ENCODE measurements around the gene S100A7A. TPM values are rescaled to one million over a fixed set of nuclear protein-coding genes. Genes with fewer than 3 reads are reported as not detected.

Gene S100A7A
- total and polyA plus RNA-seq, 10 of the 15 experiments (the other 5 are each of a cell fraction or from before 2014, with no cell fraction given), result not detected

GRCh38 chr1:153420306-153420705 is 4.0 kb downstream of the S100A7A start:
- Histone ChIP-seq H3K4me3 (no peak overlapping the region), H4K20me1 (ENCODE audit: control insufficient read depth, insufficient read depth) (no peaks in the 10 kb centered on the region), H2AFZ (ENCODE audit: control insufficient read depth, low read depth, low read length) (no peak overlapping the region), H3K27ac (ENCODE audit: control insufficient read depth, insufficient read depth) (no peak overlapping the region), H3K79me2 (ENCODE audit: control insufficient read depth, insufficient read depth, low read length) (no peaks in the 10 kb centered on the region), H3K27me3 (replicated peaks in 1 of 2; ENCODE audit: control insufficient read depth in 2 of 2, insufficient read depth in 2 of 2, low read length in 1 of 2) (no peaks in the 10 kb centered on the region), H3K4me2 (ENCODE audit: control insufficient read depth, insufficient read depth) (no peak overlapping the region), H3K9me3 (replicated peaks; ENCODE audit: control insufficient read depth, insufficient read depth, low read length) (no peaks in the 10 kb centered on the region), H3K36me3 (ENCODE audit: control insufficient read depth in 2 of 2, insufficient read depth in 2 of 2, low read length in 1 of 2) (no peaks in the 10 kb centered on the region), H3K9ac (ENCODE audit: control insufficient read depth, insufficient read depth, low read length) (no peak overlapping the region), H3K4me1 (ENCODE audit: control insufficient read depth, insufficient read depth, low read length) (no peaks in the 10 kb centered on the region)
- ChIA-PET SMC1A (ENCODE audit: uncharacterized antibody, unreplicated experiment) (interaction anchor here (0.6 to 1.2 kb wide), 2 partner anchors 27 to 68 kb away, joined by 3 read pairs; no protein-coding TSS in a partner anchor), POLR2A (no interaction called here), RAD21 (ENCODE audit: unreplicated experiment) (no interaction called here), CTCF (no interaction called here)
- no peak for DNase-seq (ENCODE audit: low read depth, low spot score)
- no peak for TF ChIP-seq ZNF207 (IDR thresholded peaks at IDR 0.05; ENCODE audit: borderline replicate concordance)
- no peak for TF ChIP-seq USF2 (IDR thresholded peaks at IDR 0.05; ENCODE audit: borderline replicate concordance, low read depth, low read length)
- TF ChIP-seq ZSCAN29 (IDR thresholded peaks at IDR 0.05), result no peak
- TF ChIP-seq SMAD1 (IDR thresholded peaks at IDR 0.05; ENCODE audit: low read depth, partially characterized antibody), result no peak
- TF ChIP-seq PAX8 (IDR thresholded peaks at IDR 0.05), result no peak
- TF ChIP-seq HDGF (IDR thresholded peaks at IDR 0.05), result no peak
- TF ChIP-seq CHD4 (IDR thresholded peaks at IDR 0.05), result no peak
- no peak for TF ChIP-seq ZNF622 (IDR thresholded peaks at IDR 0.05)
- TF ChIP-seq NFIC (IDR thresholded peaks at IDR 0.05; ENCODE audit: low read depth, low read length), result no peak
- BruUV-seq (replicated peaks), result no TSS peak
- no peak for ATAC-seq
- no peak for FAIRE-seq
- 34% methylated on average over 2 of the region's 2 CpGs for WGBS (ENCODE audit: insufficient coverage, insufficient replicate concordance, low lambda C conversion rate, missing lambda C conversion rate)
- intact Hi-C loops (cut with micrococcal nuclease; ENCODE audit: unreplicated experiment) (no loop called here), in situ Hi-C loops (cut with MboI) (no loop called here)

All from GM12878 (cell line).